ENCODE results near the gene ATP2B2.

GRCh38 chr3:10287936-10288574, 217.3 kb downstream of the ATP2B2 start:
- TF ChIP-seq POLR2A (IDR thresholded peaks at IDR 0.05) (no peak), CTCF (IDR thresholded peaks at IDR 0.05) (no peak)

Measured in transverse colon (tissue), 3 donors.